ENCODE measurements around the gene ARL16. TPM values are rescaled to one million over a fixed set of nuclear protein-coding genes. Genes with fewer than 3 reads are reported as not detected.
A peak's percentile ranks its signal among the peaks of the same experiment; 100 is the strongest.

ARL16 gene
- total and polyA plus RNA-seq, 3 experiments from 2014 or later: 16.3 to 33.0 (median 19.7) TPM

DNA sequence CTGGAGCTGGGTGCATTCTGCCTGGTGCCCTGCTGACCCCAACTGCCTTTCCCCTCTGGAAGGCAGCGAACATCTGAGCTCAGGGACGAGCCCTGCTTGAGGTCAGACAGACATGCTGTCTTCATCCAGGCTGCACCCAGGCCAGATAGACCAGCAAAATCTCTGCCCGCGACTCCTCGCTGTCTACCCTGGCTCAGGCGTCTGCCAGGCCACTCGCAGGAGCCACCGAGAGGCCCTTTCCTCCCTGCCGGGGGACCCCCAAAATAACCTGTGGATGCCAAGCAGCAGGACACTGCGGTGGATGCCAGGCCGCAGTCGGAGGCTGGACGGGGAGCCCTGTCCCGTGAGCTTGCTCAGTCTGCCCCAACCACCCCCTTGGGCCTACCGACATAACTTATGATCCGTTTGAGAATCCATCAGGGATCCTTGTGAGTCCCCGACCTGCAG lies 25.2 kb upstream of the ARL16 start:
- POLR2A ChIA-PET: no interaction called here
- peaks cover 11% of the 10 kb centered on the region for H3K36me3 ChIP-seq (ENCODE audit: insufficient read depth, low read length)
- H3K4me1 Mint-ChIP-seq: peaks cover 16 to 39% (median 26%) of the 10 kb centered on the region in 3 donors
- DNase-seq: no peak
- peak overlapping the region in 1 of 8 donors; percentile 47 for H3K27ac Mint-ChIP-seq
- peaks cover 36% of the 10 kb centered on the region for H3K4me1 ChIP-seq (ENCODE audit: insufficient read depth, low read length)
- H3K4me3 Mint-ChIP-seq: peak overlapping the region in 2 of 7 donors; percentile 19 to 60
- H3K27me3 ChIP-seq (ENCODE audit: insufficient read depth, low read length, poor library complexity, severe bottlenecking): no peaks in the 10 kb centered on the region
- H3K4me3 ChIP-seq (ENCODE audit: low read length): no peak overlapping the region
- H3K9me3 ChIP-seq (ENCODE audit: low read length): no peaks in the 10 kb centered on the region
- H3K36me3 Mint-ChIP-seq: peaks cover 0 to 26% (median 4%) of the 10 kb centered on the region in 3 donors
- no peak overlapping the region for H3K27ac ChIP-seq (ENCODE audit: low read depth, low read length)
- H3K9me3 Mint-ChIP-seq: no peaks in the 10 kb centered on the region
- CTCF ChIA-PET: no interaction called here
- no peaks in the 10 kb centered on the region for H3K27me3 Mint-ChIP-seq

DNA sequence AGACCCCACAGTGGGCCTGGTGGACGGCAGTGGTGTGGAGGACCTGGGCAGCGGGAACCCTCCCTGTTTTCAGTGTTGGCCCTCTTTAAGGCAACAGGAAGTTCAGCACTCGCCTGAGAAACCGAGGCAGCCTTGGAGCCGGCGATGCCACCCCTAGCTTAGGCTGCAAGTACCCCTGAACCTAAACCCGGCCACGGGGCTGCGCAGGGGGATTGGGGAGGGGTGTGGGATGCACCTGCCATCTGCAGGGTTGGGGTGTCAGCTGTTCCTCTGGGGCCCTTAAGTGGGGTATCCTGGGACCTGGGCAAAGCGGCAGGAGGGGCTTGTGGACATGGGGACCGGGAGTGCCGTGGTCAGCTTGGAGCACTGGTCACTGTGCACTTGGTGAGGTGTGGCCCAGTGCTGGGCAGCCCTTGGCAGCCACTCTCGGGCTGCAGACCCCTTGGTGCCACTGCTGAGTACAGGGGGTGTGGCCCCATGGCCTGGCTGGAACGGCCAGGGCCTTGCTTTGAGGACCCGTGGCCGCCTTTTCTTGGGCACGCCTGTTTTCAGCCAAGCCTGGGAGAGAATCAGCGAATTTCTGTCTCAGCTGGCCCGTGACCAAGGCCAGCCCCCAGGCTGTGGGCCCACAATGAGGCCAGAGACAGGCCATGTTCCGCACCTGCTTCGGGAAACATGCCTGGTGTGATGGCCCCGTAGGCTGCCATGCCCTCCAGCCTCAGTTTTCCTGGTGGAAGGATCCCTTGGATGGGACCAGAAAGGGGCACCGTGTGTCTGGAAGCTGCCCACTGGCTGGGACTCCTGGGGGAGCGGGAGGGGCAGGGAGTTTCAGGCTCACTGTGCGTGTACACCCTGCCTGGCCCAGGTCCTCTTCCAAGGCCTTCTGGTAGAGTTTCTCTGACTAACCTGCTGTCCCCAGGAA lies 24.4 kb upstream of the ARL16 start:
- DNase-seq: peak in 1 of 5 donors; percentile 46
- no peak overlapping the region for H3K27ac ChIP-seq (ENCODE audit: low read depth, low read length)
- CTCF ChIA-PET: no interaction called here
- Mint-ChIP-seq H3K27me3 (no peaks in the 10 kb centered on the region), H3K4me3 (no peak overlapping the region), H3K9me3 (no peaks in the 10 kb centered on the region), H3K27ac (no peak overlapping the region), H3K4me1 (peaks cover 16 to 36% (median 26%) of the 10 kb centered on the region in 3 donors), H3K36me3 (peaks cover 0 to 31% (median 4%) of the 10 kb centered on the region in 3 donors)
- H3K9me3 ChIP-seq (ENCODE audit: low read length): no peaks in the 10 kb centered on the region
- H3K27me3 ChIP-seq (ENCODE audit: insufficient read depth, low read length, poor library complexity, severe bottlenecking): no peaks in the 10 kb centered on the region
- H3K4me3 ChIP-seq (ENCODE audit: low read length): no peak overlapping the region
- peaks cover 32% of the 10 kb centered on the region for H3K4me1 ChIP-seq (ENCODE audit: insufficient read depth, low read length)
- peaks cover 11% of the 10 kb centered on the region for H3K36me3 ChIP-seq (ENCODE audit: insufficient read depth, low read length)
- POLR2A ChIA-PET: interaction anchor here (1.3 kb wide), 1 partner anchor 24 kb away, joined by 3 read pairs; the partner anchor contains the start of genes ARL16 and HGS

DNA sequence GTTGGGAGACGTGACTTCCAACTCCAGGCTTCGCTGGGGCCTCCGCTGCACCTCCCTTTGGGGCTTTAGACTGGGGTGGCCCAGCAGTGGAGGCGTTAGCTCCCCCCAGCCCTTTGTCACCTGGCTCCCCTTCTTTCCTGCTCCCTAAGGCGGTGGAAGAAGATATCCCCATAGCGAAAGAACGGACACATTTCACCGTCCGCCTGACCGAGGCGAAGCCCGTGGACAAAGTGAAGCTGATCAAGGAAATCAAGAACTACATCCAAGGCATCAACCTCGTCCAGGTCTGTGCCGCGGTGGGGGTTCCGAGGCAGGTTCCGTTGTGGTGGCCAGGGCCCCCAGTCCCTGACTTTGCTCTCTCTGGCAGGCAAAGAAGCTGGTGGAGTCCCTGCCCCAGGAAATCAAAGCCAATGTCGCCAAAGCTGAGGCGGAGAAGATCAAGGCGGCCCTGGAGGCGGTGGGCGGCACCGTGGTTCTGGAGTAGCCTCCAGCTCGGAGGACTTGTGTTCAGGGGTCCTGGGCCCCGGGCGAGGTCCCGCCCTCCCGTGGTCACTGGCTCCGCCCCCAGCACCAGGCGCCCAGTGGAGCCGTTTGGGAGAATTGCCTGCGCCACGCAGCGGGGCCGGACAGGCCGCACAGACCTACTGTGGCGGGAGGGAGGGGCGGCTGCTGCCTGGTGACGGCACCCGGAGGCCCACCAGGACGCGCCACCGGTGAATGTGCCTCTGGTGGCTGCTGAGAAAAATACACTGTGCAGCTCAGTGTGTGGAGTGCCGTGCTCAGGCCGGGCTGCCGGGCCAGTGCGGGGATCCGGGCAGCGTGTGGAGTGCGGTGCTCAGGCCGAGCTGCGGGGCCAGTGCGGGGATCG lies 23.4 kb upstream of the ARL16 start:
- Mint-ChIP-seq H3K27me3 (no peaks in the 10 kb centered on the region), H3K27ac (peak overlapping the region in 2 of 8 donors; percentile 19 to 69), H3K4me1 (peaks cover 22 to 40% (median 30%) of the 10 kb centered on the region in 3 donors), H3K4me3 (peak overlapping the region in 2 of 7 donors; percentile 13 to 54), H3K36me3 (peaks cover 0 to 35% (median 4%) of the 10 kb centered on the region in 3 donors), H3K9me3 (no peaks in the 10 kb centered on the region)
- DNase-seq: peak in 1 of 5 donors; percentile 44
- no peak overlapping the region for H3K4me3 ChIP-seq (ENCODE audit: low read length)
- no peaks in the 10 kb centered on the region for H3K9me3 ChIP-seq (ENCODE audit: low read length)
- peaks cover 11% of the 10 kb centered on the region for H3K36me3 ChIP-seq (ENCODE audit: insufficient read depth, low read length)
- ChIA-PET POLR2A (interaction anchor here (0.6 to 1.3 kb wide), 2 partner anchors 23 to 68 kb away, joined by 3 read pairs; partner anchors contain the start of genes ARL16 and HGS), CTCF (no interaction called here)
- no peaks in the 10 kb centered on the region for H3K27me3 ChIP-seq (ENCODE audit: insufficient read depth, low read length, poor library complexity, severe bottlenecking)
- H3K27ac ChIP-seq (ENCODE audit: low read depth, low read length): no peak overlapping the region
- H3K4me1 ChIP-seq (ENCODE audit: insufficient read depth, low read length): peaks cover 35% of the 10 kb centered on the region

DNA sequence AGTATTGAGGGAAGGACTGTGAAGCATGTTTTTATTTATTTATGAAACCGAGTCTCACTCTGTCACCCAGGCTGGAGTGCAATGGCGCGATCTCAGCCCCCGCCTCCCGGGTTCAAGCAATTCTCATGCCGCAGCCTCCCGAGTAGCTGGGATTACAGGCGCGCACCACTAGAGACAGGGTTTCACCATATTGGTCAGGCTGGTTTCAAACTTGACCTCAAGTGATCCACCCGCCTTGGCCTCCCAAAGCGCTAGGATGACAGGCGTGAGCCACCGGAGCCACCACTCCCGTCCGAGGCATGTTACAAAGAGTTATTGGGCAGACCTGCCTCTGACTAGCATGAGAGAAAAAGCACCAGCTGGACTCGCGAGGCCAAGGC lies 22.6 kb upstream of the ARL16 start:
- Mint-ChIP-seq H3K4me3 (peak overlapping the region in 4 of 7 donors; percentile 1 to 54 (median 18)), H3K27ac (peak overlapping the region in 1 of 8 donors; percentile 69), H3K27me3 (no peaks in the 10 kb centered on the region), H3K4me1 (peaks cover 24 to 43% (median 30%) of the 10 kb centered on the region in 3 donors), H3K36me3 (peaks cover 0 to 41% (median 4%) of the 10 kb centered on the region in 3 donors), H3K9me3 (no peaks in the 10 kb centered on the region)
- Histone ChIP-seq H3K9me3 (ENCODE audit: low read length) (no peaks in the 10 kb centered on the region), H3K4me1 (ENCODE audit: insufficient read depth, low read length) (peaks cover 37% of the 10 kb centered on the region), H3K27ac (ENCODE audit: low read depth, low read length) (no peak overlapping the region), H3K36me3 (ENCODE audit: insufficient read depth, low read length) (peaks cover 11% of the 10 kb centered on the region), H3K27me3 (ENCODE audit: insufficient read depth, low read length, poor library complexity, severe bottlenecking) (no peaks in the 10 kb centered on the region), H3K4me3 (ENCODE audit: low read length) (no peak overlapping the region)
- no peak for DNase-seq
- ChIA-PET POLR2A (no interaction called here), CTCF (no interaction called here)

DNA sequence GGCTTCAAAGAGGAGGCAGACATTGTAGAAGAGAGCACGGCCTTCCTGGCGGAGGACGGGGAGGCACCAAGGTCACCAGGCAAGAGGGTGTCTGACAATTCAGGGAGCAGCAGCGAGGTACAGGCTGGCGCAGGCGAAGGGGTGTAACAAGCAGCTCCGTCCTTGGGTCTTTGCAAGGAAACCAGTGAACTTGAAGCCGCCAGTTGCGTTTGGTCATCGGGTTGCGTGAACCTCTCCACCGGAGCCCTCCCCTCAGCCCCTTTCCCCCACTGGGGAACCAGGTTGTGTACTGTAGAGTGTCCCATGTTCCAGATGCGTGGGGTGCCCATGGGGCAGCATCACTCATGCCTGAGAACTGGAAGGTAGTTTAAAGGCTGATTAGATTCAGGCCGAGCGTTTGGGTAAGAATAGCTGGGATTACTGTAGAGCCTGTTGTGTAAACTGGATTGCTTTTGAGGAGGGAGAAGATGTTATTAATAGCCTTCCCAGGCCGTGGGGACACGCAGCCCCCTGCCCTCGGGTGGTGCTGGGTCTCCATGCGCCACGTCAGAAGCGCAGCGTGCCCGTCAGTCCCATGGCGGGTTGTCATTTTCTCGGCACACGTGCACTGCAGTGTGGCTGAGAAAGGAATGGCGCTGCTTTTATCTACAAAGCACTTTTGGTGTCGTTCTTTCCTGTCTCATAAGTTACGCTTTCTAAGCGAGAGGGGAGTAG lies 22.1 kb upstream of the ARL16 start:
- H3K36me3 Mint-ChIP-seq: peaks cover 0 to 46% (median 4%) of the 10 kb centered on the region in 3 donors
- H3K4me3 Mint-ChIP-seq: peak overlapping the region in 6 of 7 donors; percentile 8 to 54 (median 36)
- no peaks in the 10 kb centered on the region for H3K27me3 Mint-ChIP-seq
- Histone ChIP-seq H3K27me3 (ENCODE audit: insufficient read depth, low read length, poor library complexity, severe bottlenecking) (no peaks in the 10 kb centered on the region), H3K27ac (ENCODE audit: low read depth, low read length) (no peak overlapping the region), H3K36me3 (ENCODE audit: insufficient read depth, low read length) (peaks cover 11% of the 10 kb centered on the region), H3K4me1 (ENCODE audit: insufficient read depth, low read length) (peaks cover 37% of the 10 kb centered on the region), H3K9me3 (ENCODE audit: low read length) (no peaks in the 10 kb centered on the region), H3K4me3 (ENCODE audit: low read length) (no peak overlapping the region)
- no peaks in the 10 kb centered on the region for H3K9me3 Mint-ChIP-seq
- ChIA-PET POLR2A (interaction anchor here (0.6 kb wide), 1 partner anchor 21 kb away, joined by 5 read pairs; no protein-coding TSS in a partner anchor), CTCF (no interaction called here)
- H3K27ac Mint-ChIP-seq: peak overlapping the region in 4 of 8 donors; percentile 8 to 69 (median 39)
- peaks cover 25 to 43% (median 26%) of the 10 kb centered on the region in 3 donors for H3K4me1 Mint-ChIP-seq
- no peak for DNase-seq

DNA sequence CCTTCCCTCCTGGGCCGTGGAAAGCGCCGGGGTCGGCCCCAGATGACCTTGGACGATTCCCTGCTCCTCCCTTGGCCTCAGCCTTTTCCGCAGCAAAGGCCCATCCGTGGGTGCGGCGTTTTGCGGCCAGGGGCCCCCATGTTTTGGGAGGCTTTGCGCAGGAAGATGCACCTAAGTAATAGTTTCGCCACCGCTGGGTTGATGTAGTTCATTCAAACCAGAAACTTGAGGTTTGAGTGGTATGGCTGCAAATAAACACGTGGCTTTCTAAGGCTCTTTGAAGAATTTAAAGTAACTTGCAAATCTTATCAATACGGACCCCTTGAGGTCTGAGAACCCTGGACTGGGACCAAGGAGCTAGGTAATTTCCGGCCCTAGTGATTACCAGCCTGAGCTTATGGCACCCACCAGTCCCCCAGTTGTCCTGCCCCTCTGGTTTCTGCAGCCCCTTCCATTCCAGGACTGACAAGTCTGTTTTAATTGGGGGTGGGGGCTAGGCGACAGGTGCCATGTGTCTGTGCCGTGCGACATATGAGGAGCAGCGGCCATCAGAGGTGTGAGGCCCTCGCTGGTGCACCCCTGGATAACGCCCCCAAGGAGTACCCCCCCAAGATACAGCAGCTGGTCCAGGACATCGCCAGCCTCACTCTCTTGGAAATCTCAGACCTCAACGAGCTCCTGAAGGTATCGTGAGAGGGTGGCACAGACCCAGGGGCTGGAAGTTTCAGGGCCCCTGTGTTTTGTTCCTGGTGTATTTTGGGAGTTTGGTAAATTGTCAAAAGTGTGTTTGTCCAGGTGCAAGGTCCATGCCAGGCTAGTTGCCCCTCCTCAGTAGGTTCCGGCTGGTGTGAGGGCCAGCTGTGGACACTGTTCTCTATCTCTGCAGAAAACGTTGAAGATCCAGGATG lies 20.4 kb upstream of the ARL16 start:
- Mint-ChIP-seq H3K4me1 (peaks cover 19 to 38% (median 23%) of the 10 kb centered on the region in 3 donors), H3K27ac (peak overlapping the region; percentile 77 to 96 (median 90)), H3K9me3 (no peaks in the 10 kb centered on the region), H3K27me3 (no peaks in the 10 kb centered on the region), H3K36me3 (peaks cover 0 to 50% (median 4%) of the 10 kb centered on the region in 3 donors), H3K4me3 (peak overlapping the region; percentile 73 to 90 (median 83))
- peak in 1 of 5 donors; percentile 28 for DNase-seq
- Histone ChIP-seq H3K27ac (ENCODE audit: low read depth, low read length) (peak overlapping the region; percentile 91), H3K36me3 (ENCODE audit: insufficient read depth, low read length) (peaks cover 11% of the 10 kb centered on the region), H3K4me1 (ENCODE audit: insufficient read depth, low read length) (peaks cover 31% of the 10 kb centered on the region), H3K27me3 (ENCODE audit: insufficient read depth, low read length, poor library complexity, severe bottlenecking) (no peaks in the 10 kb centered on the region), H3K9me3 (ENCODE audit: low read length) (no peaks in the 10 kb centered on the region), H3K4me3 (ENCODE audit: low read length) (peak overlapping the region; percentile 63)
- POLR2A ChIA-PET: interaction anchor here (1.0 to 2.8 kb wide), 5 partner anchors 7 to 319 kb away, joined by 3 to 38 read pairs (median 4); partner anchors contain the start of genes ARHGDIA, ARL16, CENPX and HGS
- CTCF ChIA-PET: interaction anchor here (2.2 kb wide), 1 partner anchor 19 kb away, joined by 12 read pairs; the partner anchor contains the start of genes ARL16 and HGS

All from CD8-positive, alpha-beta memory T cell (primary cell).